ENCODE results near the gene ZCCHC14. TPM values are rescaled to one million over a fixed set of nuclear protein-coding genes. Genes with fewer than 3 reads are reported as not detected.

The ZCCHC14 gene
- total and polyA plus RNA-seq, 2 of the 13 experiments (the other 11 are each of a cell fraction or from before 2014, with no cell fraction given): 12.4 to 12.5 TPM

DNA sequence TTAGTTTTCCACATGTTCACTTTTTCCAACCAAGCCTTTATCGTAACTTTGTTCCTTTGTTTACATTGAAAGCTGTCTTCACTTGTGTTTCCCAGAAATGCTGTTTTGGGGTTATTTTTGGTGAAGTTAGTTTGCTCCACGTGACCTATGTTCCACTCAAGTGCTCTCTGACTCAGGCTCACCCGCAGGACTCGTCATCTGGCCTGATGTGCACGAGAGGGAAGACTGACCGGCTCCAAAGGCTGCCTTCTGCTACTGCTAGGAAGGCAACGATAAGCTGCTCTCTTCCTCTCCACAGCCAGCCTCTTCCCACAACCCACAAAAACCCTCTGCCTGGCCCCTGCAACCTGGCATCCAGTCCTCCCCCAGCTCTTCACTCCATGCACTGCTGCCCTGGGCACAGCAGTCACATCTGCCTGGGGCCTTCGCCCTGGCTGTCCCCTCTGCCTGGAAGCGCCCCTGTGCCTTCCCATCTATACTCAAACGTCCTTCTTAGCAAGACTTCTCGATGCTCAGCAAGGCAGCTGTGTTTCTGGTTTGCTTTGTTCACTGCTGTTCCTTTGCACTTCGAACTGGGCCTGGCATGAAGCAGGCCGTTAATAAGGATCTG, 28.0 kb downstream of the ZCCHC14 start (continued):
- TF ChIP-seq, protein P1, sequence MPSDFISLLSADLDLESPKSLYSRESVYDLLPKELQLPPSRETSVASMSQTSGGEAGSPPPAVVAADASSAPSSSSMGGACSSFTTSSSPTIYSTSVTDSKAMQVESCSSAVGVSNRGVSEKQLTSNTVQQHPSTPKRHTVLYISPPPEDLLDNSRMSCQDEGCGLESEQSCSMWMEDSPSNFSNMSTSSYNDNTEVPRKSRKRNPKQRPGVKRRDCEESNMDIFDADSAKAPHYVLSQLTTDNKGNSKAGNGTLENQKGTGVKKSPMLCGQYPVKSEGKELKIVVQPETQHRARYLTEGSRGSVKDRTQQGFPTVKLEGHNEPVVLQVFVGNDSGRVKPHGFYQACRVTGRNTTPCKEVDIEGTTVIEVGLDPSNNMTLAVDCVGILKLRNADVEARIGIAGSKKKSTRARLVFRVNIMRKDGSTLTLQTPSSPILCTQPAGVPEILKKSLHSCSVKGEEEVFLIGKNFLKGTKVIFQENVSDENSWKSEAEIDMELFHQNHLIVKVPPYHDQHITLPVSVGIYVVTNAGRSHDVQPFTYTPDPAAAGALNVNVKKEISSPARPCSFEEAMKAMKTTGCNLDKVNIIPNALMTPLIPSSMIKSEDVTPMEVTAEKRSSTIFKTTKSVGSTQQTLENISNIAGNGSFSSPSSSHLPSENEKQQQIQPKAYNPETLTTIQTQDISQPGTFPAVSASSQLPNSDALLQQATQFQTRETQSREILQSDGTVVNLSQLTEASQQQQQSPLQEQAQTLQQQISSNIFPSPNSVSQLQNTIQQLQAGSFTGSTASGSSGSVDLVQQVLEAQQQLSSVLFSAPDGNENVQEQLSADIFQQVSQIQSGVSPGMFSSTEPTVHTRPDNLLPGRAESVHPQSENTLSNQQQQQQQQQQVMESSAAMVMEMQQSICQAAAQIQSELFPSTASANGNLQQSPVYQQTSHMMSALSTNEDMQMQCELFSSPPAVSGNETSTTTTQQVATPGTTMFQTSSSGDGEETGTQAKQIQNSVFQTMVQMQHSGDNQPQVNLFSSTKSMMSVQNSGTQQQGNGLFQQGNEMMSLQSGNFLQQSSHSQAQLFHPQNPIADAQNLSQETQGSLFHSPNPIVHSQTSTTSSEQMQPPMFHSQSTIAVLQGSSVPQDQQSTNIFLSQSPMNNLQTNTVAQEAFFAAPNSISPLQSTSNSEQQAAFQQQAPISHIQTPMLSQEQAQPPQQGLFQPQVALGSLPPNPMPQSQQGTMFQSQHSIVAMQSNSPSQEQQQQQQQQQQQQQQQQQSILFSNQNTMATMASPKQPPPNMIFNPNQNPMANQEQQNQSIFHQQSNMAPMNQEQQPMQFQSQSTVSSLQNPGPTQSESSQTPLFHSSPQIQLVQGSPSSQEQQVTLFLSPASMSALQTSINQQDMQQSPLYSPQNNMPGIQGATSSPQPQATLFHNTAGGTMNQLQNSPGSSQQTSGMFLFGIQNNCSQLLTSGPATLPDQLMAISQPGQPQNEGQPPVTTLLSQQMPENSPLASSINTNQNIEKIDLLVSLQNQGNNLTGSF (CRISPR knock-in tag; IDR thresholded peaks at IDR 0.05): no peak
- TF ChIP-seq ZBTB1 (CRISPR knock-in tag; IDR thresholded peaks at IDR 0.05; ENCODE audit: borderline replicate concordance) (no peak), ZNF597 (CRISPR knock-in tag; IDR thresholded peaks at IDR 0.05) (no peak), PBX3 (CRISPR knock-in tag; IDR thresholded peaks at IDR 0.05; ENCODE audit: borderline replicate concordance) (no peak), SOX13 (IDR thresholded peaks at IDR 0.05) (no peak), SOX13 (CRISPR knock-in tag; conservative IDR thresholded peaks at IDR 0.05 in 1 of 2, IDR thresholded peaks at IDR 0.05 in 1 of 2) (no peak; a peak in 1 of 4 replicates), ZNF749 (CRISPR knock-in tag; IDR thresholded peaks at IDR 0.05; ENCODE audit: borderline replicate concordance) (no peak), ZNF564 (CRISPR knock-in tag; IDR thresholded peaks at IDR 0.05) (no peak), ZC3H4 (CRISPR knock-in tag; IDR thresholded peaks at IDR 0.05; ENCODE audit: borderline replicate concordance) (peak; percentile 29; the same call in 1 of the 2 replicates), STAT5B (CRISPR knock-in tag; IDR thresholded peaks at IDR 0.05) (no peak), ZMYM3 (CRISPR knock-in tag; IDR thresholded peaks at IDR 0.05) (no peak), MEF2D (CRISPR knock-in tag; IDR thresholded peaks at IDR 0.05) (0 out of 2 replicates have a peak, but pooled peaks have one; percentile 13), ZEB1 (IDR thresholded peaks at IDR 0.05; ENCODE audit: insufficient replicate concordance, low read depth) (no peak), ZNF570 (CRISPR knock-in tag; IDR thresholded peaks at IDR 0.05; ENCODE audit: borderline replicate concordance) (no peak), PREB (CRISPR knock-in tag; IDR thresholded peaks at IDR 0.05) (no peak), SRSF4 (IDR thresholded peaks at IDR 0.05; ENCODE audit: low read depth, low read length, poor library complexity, severe bottlenecking) (no peak)
- TF ChIP-seq, protein P2, sequence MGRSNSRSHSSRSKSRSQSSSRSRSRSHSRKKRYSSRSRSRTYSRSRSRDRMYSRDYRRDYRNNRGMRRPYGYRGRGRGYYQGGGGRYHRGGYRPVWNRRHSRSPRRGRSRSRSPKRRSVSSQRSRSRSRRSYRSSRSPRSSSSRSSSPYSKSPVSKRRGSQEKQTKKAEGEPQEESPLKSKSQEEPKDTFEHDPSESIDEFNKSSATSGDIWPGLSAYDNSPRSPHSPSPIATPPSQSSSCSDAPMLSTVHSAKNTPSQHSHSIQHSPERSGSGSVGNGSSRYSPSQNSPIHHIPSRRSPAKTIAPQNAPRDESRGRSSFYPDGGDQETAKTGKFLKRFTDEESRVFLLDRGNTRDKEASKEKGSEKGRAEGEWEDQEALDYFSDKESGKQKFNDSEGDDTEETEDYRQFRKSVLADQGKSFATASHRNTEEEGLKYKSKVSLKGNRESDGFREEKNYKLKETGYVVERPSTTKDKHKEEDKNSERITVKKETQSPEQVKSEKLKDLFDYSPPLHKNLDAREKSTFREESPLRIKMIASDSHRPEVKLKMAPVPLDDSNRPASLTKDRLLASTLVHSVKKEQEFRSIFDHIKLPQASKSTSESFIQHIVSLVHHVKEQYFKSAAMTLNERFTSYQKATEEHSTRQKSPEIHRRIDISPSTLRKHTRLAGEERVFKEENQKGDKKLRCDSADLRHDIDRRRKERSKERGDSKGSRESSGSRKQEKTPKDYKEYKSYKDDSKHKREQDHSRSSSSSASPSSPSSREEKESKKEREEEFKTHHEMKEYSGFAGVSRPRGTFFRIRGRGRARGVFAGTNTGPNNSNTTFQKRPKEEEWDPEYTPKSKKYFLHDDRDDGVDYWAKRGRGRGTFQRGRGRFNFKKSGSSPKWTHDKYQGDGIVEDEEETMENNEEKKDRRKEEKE (IDR thresholded peaks at IDR 0.05): no peak

All from HepG2 (cell line).